PC-3 (cell line): ENCODE data around the gene OR5F1. TPM values are rescaled to one million over a fixed set of nuclear protein-coding genes. Genes with fewer than 3 reads are reported as not detected.

Experiments used
- ATAC-seq: fragments of 200-7000 bp; cut with Tn5 transposase; 2 replicates; pipeline ENCODE4 v1.9.1; 2020; ENCODE audit warnings: mild to moderate bottlenecking, moderate library complexity
- BruUV-seq: library from RNA; stranded (reverse); fragments of 400-500 nt; replicated peaks from 2 replicates; lab custom pipeline; 2021; lab: Mats Ljungman, UMichigan
- CTCF ChIA-PET: fragments of 300-600 bp; sonication (Branson Sonifier 250); formaldehyde crosslinking; loops from one replicate; lab custom pipeline; 2022; ENCODE audit warnings: antibody characterized with exemption; lab: Charles Lee
- POLR2A ChIA-PET: fragments of 300-600 bp; sonication (Branson Sonifier 250); formaldehyde crosslinking; loops from one replicate; lab custom pipeline; 2022; ENCODE audit warnings: antibody characterized with exemption; ENCODE audit not compliant: unreplicated experiment; lab: Charles Lee
- DNase-seq: peaks from one replicate; pipeline ENCODE4 v3.0.0-alpha.2; 2015
- H2AFZ ChIP-seq: fragments of 300-600 bp; sonication (generic); 2 replicates; pipeline ENCODE4 v1.6.0; 2016; ENCODE audit warnings: antibody characterized with exemption, low read length
- H3F3A ChIP-seq: fragments of 300-600 bp; sonication (generic); one replicate; pipeline ENCODE4 v1.6.0; 2017; ENCODE audit warnings: antibody characterized with exemption, low read length, control low read depth, mild to moderate bottlenecking; ENCODE audit not compliant: unreplicated experiment
- H3K27ac ChIP-seq: fragments of 300-600 bp; sonication (generic); 2 replicates; pipeline ENCODE4 v1.5.1; 2016; ENCODE audit warnings: mild to moderate bottlenecking, low read length
- H3K27me3 ChIP-seq: fragments of 300-600 bp; sonication (generic); 2 replicates; pipeline ENCODE4 v1.6.1; 2016; ENCODE audit warnings: low read length, mixed read lengths
- H3K36me3 ChIP-seq: fragments of 300-600 bp; sonication (generic); 2 replicates; pipeline ENCODE4 v1.6.1; 2016; ENCODE audit warnings: low read depth, mixed run types, low read length, mixed read lengths
- H3K4me1 ChIP-seq: fragments of 300-600 bp; sonication (generic); 2 replicates; pipeline ENCODE4 v1.5.1; 2016; ENCODE audit warnings: low read length; ENCODE audit not compliant: insufficient read depth
- H3K4me2 ChIP-seq: fragments of 300-600 bp; sonication (generic); 2 replicates; pipeline ENCODE4 v1.6.0; 2016; ENCODE audit warnings: low read length
- H3K4me3 ChIP-seq: fragments of 300-600 bp; sonication (generic); 2 replicates; pipeline ENCODE4 v1.5.1; 2016; ENCODE audit warnings: mild to moderate bottlenecking, low read length, mixed read lengths
- H3K79me2 ChIP-seq: fragments of 300-600 bp; sonication (generic); 2 replicates; pipeline ENCODE4 v1.6.1; 2017; ENCODE audit warnings: low read length, mixed read lengths
- H3K9ac ChIP-seq: fragments of 300-600 bp; sonication (generic); 2 replicates; pipeline ENCODE4 v1.6.0; 2016; ENCODE audit warnings: mild to moderate bottlenecking, low read length
- H3K9me2 ChIP-seq: fragments of 300-600 bp; sonication (generic); replicated peaks from 2 replicates; pipeline ENCODE4 v1.6.1; 2016; ENCODE audit warnings: mixed run types, low read length, mixed read lengths
- H3K9me3 ChIP-seq: fragments of 300-600 bp; sonication (generic); 2 replicates; pipeline ENCODE4 v1.6.1; 2016; ENCODE audit warnings: low read length, mixed read lengths
- H4K20me1 ChIP-seq: fragments of 300-600 bp; sonication (generic); 2 replicates; pipeline ENCODE4 v1.6.1; 2016; ENCODE audit warnings: low read length, mixed read lengths
- EZH2 ChIP-seq: fragments of 300-600 bp; sonication (generic); IDR thresholded peaks from one replicate; pipeline ENCODE4 v1.6.1; 2017; ENCODE audit warnings: antibody characterized with exemption, mild to moderate bottlenecking, low read length; ENCODE audit not compliant: unreplicated experiment
- EZH2phosphoT487 ChIP-seq: fragments of 300-600 bp; sonication (generic); IDR thresholded peaks from 2 replicates; pipeline ENCODE4 v1.6.1; 2018; ENCODE audit warnings: mild to moderate bottlenecking, antibody characterized with exemption, low read length, borderline replicate concordance
- intact Hi-C: fragments of 100-400 bp; cut with micrococcal nuclease; formaldehyde crosslinking; loops from 2 replicates; pipeline ENCODE4 v1.9.0; 2023
- total RNA-seq: library from RNA; depleted of rRNA; stranded (reverse); fragments of >200 nt; gene quantifications from 2 replicates; pipeline ENCODE4 v1.2.3, GENCODE V29; 2014
- TF ChIP-seq, protein P1 (sequence below): fragments of 300-600 bp; sonication (generic); conservative IDR thresholded peaks from 2 replicates; pipeline ENCODE4 v1.5.1; 2017; ENCODE audit warnings: antibody characterized with exemption, low read depth, mild to moderate bottlenecking, low read length

OR5F1 gene
- total RNA-seq, 1 experiment from 2014 or later, result not detected

- intact Hi-C loops, result no loop called here
- no peaks in the 10 kb centered on the region for H3K27me3 ChIP-seq
- ATAC-seq (no peak), DNase-seq (no peak)
- no peak overlapping the region for H3K4me2 ChIP-seq
- no peak overlapping the region for H2AFZ ChIP-seq
- H3K79me2 ChIP-seq, result no peaks in the 10 kb centered on the region
- no peak overlapping the region for H3K9ac ChIP-seq
- H3K4me1 ChIP-seq, result no peaks in the 10 kb centered on the region
- no peaks in the 10 kb centered on the region for H3F3A ChIP-seq
- no peaks in the 10 kb centered on the region for H3K36me3 ChIP-seq
- no peaks in the 10 kb centered on the region for H4K20me1 ChIP-seq
- H3K27ac ChIP-seq, result no peak overlapping the region
- no peaks in the 10 kb centered on the region for H3K9me2 ChIP-seq
- CTCF ChIA-PET, result no interaction called here
- no peak overlapping the region for H3K4me3 ChIP-seq
- peaks cover 4% of the 10 kb centered on the region for H3K9me3 ChIP-seq
- POLR2A ChIA-PET, result no interaction called here
- no TSS peak for BruUV-seq
- TF ChIP-seq, protein P1, sequence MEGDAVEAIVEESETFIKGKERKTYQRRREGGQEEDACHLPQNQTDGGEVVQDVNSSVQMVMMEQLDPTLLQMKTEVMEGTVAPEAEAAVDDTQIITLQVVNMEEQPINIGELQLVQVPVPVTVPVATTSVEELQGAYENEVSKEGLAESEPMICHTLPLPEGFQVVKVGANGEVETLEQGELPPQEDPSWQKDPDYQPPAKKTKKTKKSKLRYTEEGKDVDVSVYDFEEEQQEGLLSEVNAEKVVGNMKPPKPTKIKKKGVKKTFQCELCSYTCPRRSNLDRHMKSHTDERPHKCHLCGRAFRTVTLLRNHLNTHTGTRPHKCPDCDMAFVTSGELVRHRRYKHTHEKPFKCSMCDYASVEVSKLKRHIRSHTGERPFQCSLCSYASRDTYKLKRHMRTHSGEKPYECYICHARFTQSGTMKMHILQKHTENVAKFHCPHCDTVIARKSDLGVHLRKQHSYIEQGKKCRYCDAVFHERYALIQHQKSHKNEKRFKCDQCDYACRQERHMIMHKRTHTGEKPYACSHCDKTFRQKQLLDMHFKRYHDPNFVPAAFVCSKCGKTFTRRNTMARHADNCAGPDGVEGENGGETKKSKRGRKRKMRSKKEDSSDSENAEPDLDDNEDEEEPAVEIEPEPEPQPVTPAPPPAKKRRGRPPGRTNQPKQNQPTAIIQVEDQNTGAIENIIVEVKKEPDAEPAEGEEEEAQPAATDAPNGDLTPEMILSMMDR, result no peak
- TF ChIP-seq EZH2 (no peak), EZH2phosphoT487 (no peak)
Measured at GRCh38 chr11:56010716-56011115, 16.3 kb upstream of the OR5F1 start.

DNA sequence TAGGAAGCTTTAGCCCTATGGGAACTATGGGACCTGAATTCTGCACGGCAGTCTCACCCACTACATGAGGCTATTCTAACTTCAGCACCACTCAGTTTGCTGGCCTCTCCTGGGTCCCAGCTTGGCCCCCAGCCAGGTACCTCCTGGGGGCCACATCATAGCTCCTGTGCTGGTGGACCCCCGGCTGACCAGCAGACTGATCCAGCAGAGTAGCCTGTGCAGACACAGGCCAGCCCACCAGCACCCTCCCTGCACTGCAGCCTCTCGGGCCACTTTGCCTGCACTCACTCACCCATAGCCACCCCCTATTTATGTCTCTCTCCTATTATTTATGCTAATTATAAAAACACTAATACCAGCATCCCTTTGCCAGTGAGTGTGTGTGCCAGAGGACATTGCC is 23.5 kb downstream of the OR5F1 start:
- H3K4me3 ChIP-seq, result no peak overlapping the region
- intact Hi-C loops, result no loop called here
- ATAC-seq, result no peak

GRCh38 chr11:55969845-55970244 is 24.6 kb downstream of the OR5F1 start, which contains the start of gene OR10AG1:
TSS of gene OR10AG1 (minus strand) at chr11:55969945. CDS start at chr11:55969907, 38 bp downstream.
- H3K9ac ChIP-seq, result no peak within 1 kb of the TSS
- intact Hi-C loops, result no loop called here
- no peak within 1 kb of the TSS for H2AFZ ChIP-seq
- H3K4me3 ChIP-seq, result no peak within 1 kb of the TSS
- no peak for ATAC-seq
- no peaks in the 10 kb centered on the region for H3K4me1 ChIP-seq
- H3K79me2 ChIP-seq, result no peaks in the 10 kb centered on the region
- ChIA-PET POLR2A (no interaction called here), CTCF (no interaction called here)
- H4K20me1 ChIP-seq, result no peaks in the 10 kb centered on the region
- H3K27me3 ChIP-seq, result no peaks in the 10 kb centered on the region
- H3K36me3 ChIP-seq, result no peaks in the 10 kb centered on the region
- no TSS peak for BruUV-seq
- H3K9me3 ChIP-seq, result no peaks in the 10 kb centered on the region
- no peak for TF ChIP-seq EZH2phosphoT487
- TF ChIP-seq, protein P1, result no peak
- TF ChIP-seq EZH2, result no peak
- no peak within 1 kb of the TSS for H3K27ac ChIP-seq
- no peak within 1 kb of the TSS for H3K4me2 ChIP-seq
- H3K9me2 ChIP-seq, result no peaks in the 10 kb centered on the region
- H3F3A ChIP-seq, result no peaks in the 10 kb centered on the region
- no peak for DNase-seq

More for the DNA sequence above, 23.5 kb downstream of the OR5F1 start:
- Histone ChIP-seq H3K27ac (no peak overlapping the region), H3K36me3 (no peaks in the 10 kb centered on the region), H3K4me1 (no peaks in the 10 kb centered on the region), H3K4me2 (no peak overlapping the region), H4K20me1 (no peaks in the 10 kb centered on the region), H2AFZ (no peak overlapping the region), H3K9me2 (no peaks in the 10 kb centered on the region), H3F3A (no peaks in the 10 kb centered on the region), H3K79me2 (no peaks in the 10 kb centered on the region), H3K9ac (no peak overlapping the region), H3K27me3 (no peaks in the 10 kb centered on the region), H3K9me3 (no peaks in the 10 kb centered on the region)
- CTCF ChIA-PET, result no interaction called here
- TF ChIP-seq EZH2 (no peak), EZH2phosphoT487 (no peak)
- TF ChIP-seq, protein P1, result no peak
- POLR2A ChIA-PET, result no interaction called here
- no peak for DNase-seq
- BruUV-seq, result no TSS peak
